A673 (cell line): ENCODE data around the gene NFATC4. TPM values are rescaled to one million over a fixed set of nuclear protein-coding genes. Genes with fewer than 3 reads are reported as not detected.

Experiments used
- BruUV-seq: library from RNA; stranded (reverse); fragments of 400-500 nt; replicated peaks from 2 replicates; lab custom pipeline; 2021; lab: Mats Ljungman, UMichigan
- CTCF ChIA-PET: fragments of 300-600 bp; sonication (Branson Sonifier 250); formaldehyde crosslinking; loops from one replicate; lab custom pipeline; 2022; ENCODE audit warnings: antibody characterized with exemption; lab: Charles Lee
- POLR2A ChIA-PET: fragments of 300-600 bp; sonication (Branson Sonifier 250); formaldehyde crosslinking; loops from one replicate; lab custom pipeline; 2022; ENCODE audit warnings: antibody characterized with exemption; ENCODE audit not compliant: low non-redundant PET; lab: Charles Lee
- DNase-seq: peaks from one replicate; pipeline ENCODE4 v3.0.0-alpha.2; 2015; ENCODE audit warnings: low spot score
- H3K27ac ChIP-seq: fragments of 200-600 bp; sonication (generic); 2 replicates; pipeline ENCODE4 v1.5.1; 2016; ENCODE audit warnings: mixed run types, low read depth, mild to moderate bottlenecking, mixed read lengths, antibody characterized with exemption, low read length; ENCODE audit not compliant: poor library complexity, severe bottlenecking
- H3K27me3 ChIP-seq: fragments of 200-600 bp; sonication (generic); replicated peaks from 2 replicates; pipeline ENCODE4 v1.6.1; 2017; ENCODE audit warnings: mixed run types, low read depth, mild to moderate bottlenecking, mixed read lengths, antibody characterized with exemption, low read length; ENCODE audit not compliant: insufficient read depth, poor library complexity
- H3K36me3 ChIP-seq: fragments of 200-600 bp; sonication (generic); 2 replicates; pipeline ENCODE4 v1.6.1; 2016; ENCODE audit warnings: mixed run types, mild to moderate bottlenecking, mixed read lengths, antibody characterized with exemption, low read length; ENCODE audit not compliant: insufficient read depth, poor library complexity, severe bottlenecking
- H3K4me1 ChIP-seq: fragments of 200-600 bp; sonication (generic); 2 replicates; pipeline ENCODE4 v1.6.1; 2017; ENCODE audit warnings: mixed run types, mild to moderate bottlenecking, mixed read lengths, antibody characterized with exemption, low read length; ENCODE audit not compliant: insufficient read depth, poor library complexity, severe bottlenecking
- H3K4me3 ChIP-seq: fragments of 200-600 bp; sonication (generic); 2 replicates; pipeline ENCODE4 v1.5.1; 2016; ENCODE audit warnings: low read depth, mixed run types, mild to moderate bottlenecking, mixed read lengths, low read length; ENCODE audit not compliant: poor library complexity, severe bottlenecking
- H3K9me3 ChIP-seq: fragments of 200-600 bp; sonication (generic); 2 replicates; pipeline ENCODE4 v1.6.1; 2016; ENCODE audit warnings: mixed run types, low read depth, mild to moderate bottlenecking, mixed read lengths, antibody characterized with exemption, low read length; ENCODE audit not compliant: poor library complexity, severe bottlenecking
- EZH2 ChIP-seq: fragments of 200-600 bp; sonication (generic); IDR thresholded peaks from 2 replicates; pipeline ENCODE4 v1.6.1; 2017; ENCODE audit warnings: borderline replicate concordance, low read depth, mild to moderate bottlenecking, mixed read lengths, antibody characterized with exemption, low read length; ENCODE audit not compliant: poor library complexity, severe bottlenecking
- intact Hi-C: fragments of 100-400 bp; cut with micrococcal nuclease; formaldehyde crosslinking; loops from one replicate; pipeline ENCODE4 v1.10.0; 2022; ENCODE audit not compliant: unreplicated experiment
- total RNA-seq: library from RNA; stranded (reverse); gene quantifications from 2 replicates; pipeline ENCODE4 v1.2.3, GENCODE V29; 2021
- TF ChIP-seq, protein P1 (sequence below): fragments of 300-800, 200-600 bp; sonication (generic); conservative IDR thresholded peaks from 2 replicates; pipeline ENCODE4 v1.5.1; 2017; ENCODE audit warnings: low read depth, mild to moderate bottlenecking, antibody characterized with exemption, low read length, moderate library complexity, mixed read lengths

Gene NFATC4
- total RNA-seq, 1 experiment from 2014 or later: 38.1 TPM

DNA sequence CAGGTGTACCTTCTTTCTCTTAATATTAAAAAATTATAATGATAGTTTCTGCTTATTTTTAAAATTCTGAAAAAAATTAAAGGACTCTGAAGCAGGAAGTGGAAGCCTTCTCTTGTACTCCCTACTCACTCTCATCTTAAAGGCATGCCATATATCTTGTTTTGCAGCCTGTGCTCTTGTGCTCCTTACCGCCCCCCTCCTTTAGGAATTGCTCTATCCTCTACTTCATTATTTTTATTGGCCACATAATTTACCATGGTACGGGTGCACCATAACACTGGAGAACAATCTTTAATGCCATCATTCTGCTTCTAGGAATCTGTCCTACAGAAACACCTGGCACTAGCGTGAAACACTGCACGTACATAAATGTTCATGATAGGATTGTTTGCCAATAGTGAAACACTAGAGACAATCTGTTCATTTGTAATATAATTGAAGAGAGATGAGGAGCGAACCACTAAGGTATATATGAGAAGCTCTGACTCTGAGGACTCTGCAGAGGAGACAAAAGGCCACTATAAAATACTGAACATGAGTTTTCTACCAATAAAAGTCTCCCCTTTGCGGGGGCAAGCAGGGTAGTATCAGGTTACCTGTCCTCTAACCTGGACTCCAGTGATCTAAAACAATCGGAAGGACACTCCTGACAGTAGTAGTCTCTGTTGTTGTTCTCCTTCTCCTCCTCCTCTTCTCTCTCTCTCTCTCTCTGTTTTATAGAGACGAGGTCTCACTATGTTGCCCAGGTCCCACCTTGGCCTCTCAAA, 24.5 kb downstream of the NFATC4 start:
- CTCF ChIA-PET: no interaction called here
- no peaks in the 10 kb centered on the region for H3K36me3 ChIP-seq
- DNase-seq: peak; percentile 25
- no peaks in the 10 kb centered on the region for H3K27me3 ChIP-seq
- BruUV-seq: no TSS peak
- intact Hi-C loops: no loop called here
- TF ChIP-seq EZH2: no peak
- TF ChIP-seq, protein P1, sequence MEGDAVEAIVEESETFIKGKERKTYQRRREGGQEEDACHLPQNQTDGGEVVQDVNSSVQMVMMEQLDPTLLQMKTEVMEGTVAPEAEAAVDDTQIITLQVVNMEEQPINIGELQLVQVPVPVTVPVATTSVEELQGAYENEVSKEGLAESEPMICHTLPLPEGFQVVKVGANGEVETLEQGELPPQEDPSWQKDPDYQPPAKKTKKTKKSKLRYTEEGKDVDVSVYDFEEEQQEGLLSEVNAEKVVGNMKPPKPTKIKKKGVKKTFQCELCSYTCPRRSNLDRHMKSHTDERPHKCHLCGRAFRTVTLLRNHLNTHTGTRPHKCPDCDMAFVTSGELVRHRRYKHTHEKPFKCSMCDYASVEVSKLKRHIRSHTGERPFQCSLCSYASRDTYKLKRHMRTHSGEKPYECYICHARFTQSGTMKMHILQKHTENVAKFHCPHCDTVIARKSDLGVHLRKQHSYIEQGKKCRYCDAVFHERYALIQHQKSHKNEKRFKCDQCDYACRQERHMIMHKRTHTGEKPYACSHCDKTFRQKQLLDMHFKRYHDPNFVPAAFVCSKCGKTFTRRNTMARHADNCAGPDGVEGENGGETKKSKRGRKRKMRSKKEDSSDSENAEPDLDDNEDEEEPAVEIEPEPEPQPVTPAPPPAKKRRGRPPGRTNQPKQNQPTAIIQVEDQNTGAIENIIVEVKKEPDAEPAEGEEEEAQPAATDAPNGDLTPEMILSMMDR: peak; percentile 30; the same call in 1 of the 2 replicates
- H3K4me3 ChIP-seq: no peak overlapping the region
- H3K27ac ChIP-seq: no peak overlapping the region
- POLR2A ChIA-PET: no interaction called here
- H3K9me3 ChIP-seq: no peaks in the 10 kb centered on the region
- H3K4me1 ChIP-seq: no peaks in the 10 kb centered on the region

DNA sequence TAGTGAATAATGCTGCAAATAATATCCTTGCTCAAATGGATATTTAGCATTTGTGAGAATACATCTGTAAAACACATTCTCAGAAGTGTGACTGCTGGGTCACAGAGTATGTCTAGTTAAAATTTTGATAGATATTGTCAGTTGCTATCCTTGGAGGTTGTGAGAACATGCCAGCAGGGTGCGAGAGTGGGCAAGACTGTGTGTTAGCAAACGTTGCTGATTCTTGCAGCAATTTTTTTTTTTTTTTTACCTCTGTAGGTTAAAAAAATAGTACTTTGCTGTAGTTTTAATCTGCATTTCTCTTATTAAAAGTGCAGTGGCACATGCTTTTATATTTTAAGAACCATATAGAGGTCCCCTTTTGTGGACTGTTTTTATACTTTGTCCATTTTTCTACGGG, 26.3 kb downstream of the NFATC4 start:
- intact Hi-C loops: no loop called here
- TF ChIP-seq, protein P1: no peak
- no peak for TF ChIP-seq EZH2
- CTCF ChIA-PET: no interaction called here
- no TSS peak for BruUV-seq
- Histone ChIP-seq H3K36me3 (no peaks in the 10 kb centered on the region), H3K4me3 (no peak overlapping the region), H3K9me3 (no peaks in the 10 kb centered on the region), H3K27me3 (no peaks in the 10 kb centered on the region), H3K27ac (no peak overlapping the region), H3K4me1 (peaks cover 7% of the 10 kb centered on the region)
- POLR2A ChIA-PET: no interaction called here
- DNase-seq: peak; percentile 23

DNA sequence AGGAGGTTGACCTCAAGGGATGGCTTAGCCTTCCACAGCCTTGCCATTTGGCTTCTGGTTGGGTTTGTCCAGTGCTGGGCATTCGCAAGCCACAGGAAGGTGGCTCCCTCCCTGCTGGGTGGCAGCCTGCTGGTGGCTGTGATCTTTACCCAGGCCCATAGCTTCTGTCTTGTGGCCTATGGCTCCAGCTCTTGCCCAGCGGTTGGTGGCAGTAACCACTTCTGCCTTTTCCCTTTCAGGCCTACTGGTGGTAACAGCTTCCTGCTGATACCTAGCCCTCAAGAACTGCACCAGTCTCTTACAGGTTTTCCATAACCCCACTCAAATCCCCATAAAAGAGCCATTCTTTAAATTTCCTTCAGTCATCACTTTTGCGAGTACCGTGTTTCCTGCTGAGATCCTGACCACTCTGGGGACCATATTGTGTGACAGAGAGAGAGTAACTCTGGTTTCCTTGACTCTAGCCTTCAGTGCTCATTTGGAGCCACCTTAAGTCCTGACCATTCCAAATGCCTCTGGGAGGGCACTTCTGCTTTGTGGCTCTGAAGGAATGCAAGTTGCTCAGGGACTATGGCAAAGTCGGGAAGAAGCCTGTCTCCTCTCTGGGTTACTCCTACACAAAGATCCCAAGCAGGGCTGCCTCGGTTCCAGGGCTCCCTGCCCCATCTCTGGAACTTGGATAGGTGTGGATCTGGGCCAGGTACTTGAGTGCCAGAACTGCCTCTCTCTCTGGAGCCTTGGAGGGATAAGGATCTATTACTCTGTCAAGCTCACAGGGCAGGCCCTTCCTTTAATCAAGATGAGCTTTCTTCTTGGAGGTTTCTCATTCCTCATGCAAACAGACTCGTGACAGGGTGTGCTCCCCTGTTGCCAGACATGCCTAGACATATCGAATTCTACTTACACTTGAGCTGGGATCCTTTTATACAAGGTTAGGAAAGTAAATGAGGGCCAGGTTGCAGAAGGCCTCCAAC, 27.9 kb downstream of the NFATC4 start:
- no peaks in the 10 kb centered on the region for H3K36me3 ChIP-seq
- ChIA-PET POLR2A (no interaction called here), CTCF (interaction anchor here (1.2 kb wide), 1 partner anchor 16 kb away, joined by 6 read pairs; no protein-coding TSS in a partner anchor)
- TF ChIP-seq, protein P1: no peak
- no peak for TF ChIP-seq EZH2
- no peak overlapping the region for H3K27ac ChIP-seq
- BruUV-seq: no TSS peak
- peaks cover 18% of the 10 kb centered on the region for H3K4me1 ChIP-seq
- intact Hi-C loops: no loop called here
- H3K4me3 ChIP-seq: no peak overlapping the region
- DNase-seq: peak; percentile 15
- H3K9me3 ChIP-seq: no peaks in the 10 kb centered on the region
- H3K27me3 ChIP-seq: no peaks in the 10 kb centered on the region
